Measurements from ENCODE around the gene RABGAP1L. TPM values are rescaled to one million over a fixed set of nuclear protein-coding genes. Genes with fewer than 3 reads are reported as not detected.
"Not testable (repeated sequence)": the region's sequence is repeated elsewhere in the genome, so short reads cannot be mapped to it uniquely, and the experiment has no call there.

Gene RABGAP1L
- total RNA-seq, 2 experiments from 2014 or later = 20.2 to 22.6 TPM

DNA sequence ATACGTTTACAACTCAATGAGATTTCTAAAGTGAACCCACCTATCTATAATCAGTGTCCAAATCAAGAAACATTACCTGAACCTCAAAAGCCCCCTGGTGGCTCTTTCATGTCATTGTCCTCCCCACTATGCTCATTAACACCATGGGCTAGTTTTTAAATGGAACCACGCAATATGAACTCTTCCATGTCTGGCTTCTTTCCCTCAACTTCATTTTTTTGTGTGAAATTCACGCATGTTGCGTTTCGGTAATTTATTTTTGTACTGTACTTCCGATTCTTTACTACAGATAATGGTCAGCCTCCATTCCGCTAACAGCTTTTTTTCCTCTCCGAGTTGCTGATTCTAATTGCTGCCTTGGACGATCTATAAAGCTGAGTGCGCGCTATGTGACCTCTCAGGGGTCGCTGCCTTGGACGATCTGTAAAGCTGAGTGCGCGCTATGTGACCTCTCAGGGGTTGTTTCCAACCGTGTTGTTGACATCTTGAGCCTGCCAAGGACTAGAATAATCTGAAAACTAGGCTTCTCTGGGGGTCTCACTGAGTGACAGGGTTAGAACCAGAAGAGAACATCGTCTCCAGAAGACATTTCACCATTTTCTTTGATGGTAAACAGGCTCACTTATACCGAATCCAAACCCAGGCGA is 839.4 kb downstream of the RABGAP1L start:
- peak; percentile 31 for DNase-seq
- Mint-ChIP-seq H3K36me3 (peaks cover 38% of the 10 kb centered on the region), H3K27me3 (no peaks in the 10 kb centered on the region), H3K4me3 (no peak overlapping the region), H3K27ac (no peak overlapping the region), H3K9me3 (no peaks in the 10 kb centered on the region), H3K4me1 (peaks cover 36% of the 10 kb centered on the region)

DNA sequence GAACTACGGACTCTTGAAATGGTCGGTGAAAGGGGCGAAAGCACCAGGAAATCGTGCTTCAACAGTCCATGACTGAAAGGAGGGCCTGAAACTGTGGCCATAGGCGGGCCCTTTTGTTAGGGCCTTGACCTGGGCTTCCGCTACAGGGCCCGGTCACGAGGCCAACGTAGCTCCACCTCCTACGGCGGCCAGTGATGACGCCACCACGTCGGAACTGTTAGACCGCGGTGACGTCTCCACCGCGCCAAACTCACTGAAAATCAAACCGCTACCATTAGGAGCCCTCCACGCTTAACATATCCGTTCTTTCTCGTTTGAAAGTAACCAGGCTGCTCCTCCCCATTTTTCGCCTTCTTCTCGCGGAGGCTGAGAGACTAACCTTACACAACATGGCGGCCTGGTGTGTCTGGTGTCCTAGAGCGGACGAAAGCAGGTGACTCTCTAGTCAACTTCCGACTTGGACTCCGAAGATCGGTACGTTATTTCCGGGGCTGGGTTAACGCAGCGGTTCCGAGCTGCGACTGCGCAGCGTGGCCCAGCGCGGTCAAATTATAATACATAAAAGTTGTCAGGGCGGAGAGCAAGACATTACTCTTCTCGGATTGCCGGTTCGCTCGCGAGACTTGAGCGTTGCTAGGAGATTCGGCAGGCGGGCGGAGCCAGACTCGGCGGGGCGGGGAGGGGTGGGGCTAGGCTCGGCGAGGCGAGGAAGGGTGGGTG is 840.1 kb downstream of the RABGAP1L start:
- peak; percentile 94 for DNase-seq
- no peaks in the 10 kb centered on the region for H3K9me3 Mint-ChIP-seq
- H3K27ac Mint-ChIP-seq = peak overlapping the region; percentile 93
- peaks cover 43% of the 10 kb centered on the region for H3K4me1 Mint-ChIP-seq
- no peak overlapping the region for H3K4me3 Mint-ChIP-seq
- H3K27me3 Mint-ChIP-seq = no peaks in the 10 kb centered on the region
- peaks cover 41% of the 10 kb centered on the region for H3K36me3 Mint-ChIP-seq

DNA sequence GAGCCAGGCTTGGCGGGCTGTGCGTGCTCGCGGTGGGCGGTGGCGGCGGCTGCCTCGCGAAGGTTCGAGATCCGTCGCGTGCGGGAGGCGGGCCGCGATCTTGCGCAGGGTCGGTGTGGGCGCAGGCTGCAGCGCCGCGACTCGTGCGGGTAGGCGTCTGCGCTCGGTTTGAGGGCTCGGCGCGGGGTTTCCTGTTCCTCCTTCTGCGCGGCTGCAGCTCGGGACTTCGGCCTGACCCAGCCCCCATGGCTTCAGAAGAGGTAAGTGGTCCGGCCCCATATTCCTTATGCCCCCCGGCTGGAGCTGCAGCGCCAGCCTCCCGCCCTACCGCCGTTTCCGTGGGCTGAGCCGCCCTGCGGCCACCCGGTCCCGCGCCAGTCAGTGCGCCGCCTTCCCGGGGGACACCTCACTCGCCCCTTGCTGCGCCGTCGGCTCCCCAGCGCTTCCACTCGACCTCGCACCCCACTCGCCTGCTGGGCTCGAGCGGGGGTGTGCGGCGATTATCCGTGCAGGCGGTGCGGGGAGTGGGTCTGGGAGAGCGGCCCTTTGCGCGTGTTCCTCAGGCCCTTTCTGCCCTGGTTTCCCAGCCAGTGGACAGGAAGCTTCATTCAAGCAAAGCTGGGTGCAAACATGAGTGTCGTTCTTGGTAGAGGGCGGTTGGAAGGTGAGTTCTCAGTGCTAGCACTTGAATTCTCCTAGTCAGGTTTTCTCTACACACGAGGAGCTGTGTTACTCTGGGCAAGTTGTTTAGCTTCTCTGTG is 840.8 kb downstream of the RABGAP1L start, which contains the start of gene CACYBP:
TSS of gene CACYBP (plus strand) at position 12 of the 761 bp plus-strand sequence. CDS start at position 246, 234 bp downstream.
- Mint-ChIP-seq H3K36me3 (peaks cover 45% of the 10 kb centered on the region), H3K4me3 (no peak within 1 kb of the TSS), H3K27me3 (no peaks in the 10 kb centered on the region), H3K9me3 (no peaks in the 10 kb centered on the region), H3K4me1 (peaks cover 45% of the 10 kb centered on the region), H3K27ac (peak within 1 kb of the TSS; percentile 93)
- no peak for DNase-seq

DNA sequence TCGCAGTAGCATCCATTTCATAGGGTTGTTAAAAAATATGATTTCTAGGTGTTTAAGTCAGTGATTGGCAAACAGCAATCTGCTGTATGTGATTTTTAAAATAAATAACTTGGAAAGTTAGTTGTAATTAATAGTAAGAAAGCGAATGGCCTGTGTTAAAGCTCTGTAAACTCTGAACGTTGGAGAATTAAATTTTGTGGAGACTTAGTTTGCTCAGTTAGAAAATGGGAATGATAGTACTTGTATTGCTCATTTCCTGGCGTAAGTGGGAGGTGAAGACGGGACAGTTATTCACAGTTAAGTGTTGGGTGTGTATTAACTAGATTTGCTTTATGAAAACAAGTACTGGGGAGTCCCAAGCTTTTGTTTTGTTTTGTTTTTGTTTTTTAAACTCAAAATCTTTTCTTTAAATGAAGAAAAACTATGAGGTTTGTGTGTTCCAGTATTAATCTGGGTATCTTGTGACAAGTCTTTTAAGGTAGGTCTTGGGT is 841.4 kb downstream of the RABGAP1L start:
- Mint-ChIP-seq H3K27ac (peak overlapping the region; percentile 93), H3K27me3 (no peaks in the 10 kb centered on the region), H3K36me3 (peaks cover 52% of the 10 kb centered on the region), H3K4me1 (peaks cover 51% of the 10 kb centered on the region), H3K9me3 (no peaks in the 10 kb centered on the region), H3K4me3 (no peak overlapping the region)
- DNase-seq = no peak

DNA sequence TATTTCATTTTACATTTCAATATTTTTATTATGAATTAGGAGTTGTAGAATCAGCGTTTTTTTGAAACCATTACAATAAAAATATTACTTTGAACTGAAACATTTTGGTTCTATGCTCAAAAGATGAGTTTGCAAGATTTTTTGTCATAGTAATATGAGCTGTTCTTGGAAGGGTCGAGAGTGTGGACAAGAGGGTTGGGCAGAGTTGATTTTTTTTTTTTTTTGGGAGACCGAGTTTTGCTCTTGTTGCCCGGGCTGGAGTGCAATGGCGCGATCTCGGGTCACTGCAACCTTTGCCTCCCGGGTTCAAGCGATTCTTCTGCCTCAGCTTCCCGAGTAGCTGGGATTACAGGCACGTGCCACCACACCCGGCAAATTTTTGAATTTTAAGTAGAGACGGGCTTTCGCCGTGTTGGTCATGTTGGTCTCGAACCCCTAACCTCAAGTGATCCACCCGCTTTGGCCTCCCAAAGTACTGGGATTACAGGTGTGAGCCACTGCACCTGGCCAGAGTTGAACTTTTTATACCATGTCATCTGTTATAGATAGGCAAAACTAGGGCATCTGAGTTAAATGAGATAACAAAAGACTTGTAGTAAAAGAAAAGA is 843.7 kb downstream of the RABGAP1L start:
- peaks cover 47% of the 10 kb centered on the region for H3K4me1 Mint-ChIP-seq
- no peak for DNase-seq
- H3K4me3 Mint-ChIP-seq = peak overlapping the region; percentile 53
- H3K36me3 Mint-ChIP-seq = peaks cover 44% of the 10 kb centered on the region
- H3K27ac Mint-ChIP-seq = peak overlapping the region; percentile 81
- no peaks in the 10 kb centered on the region for H3K27me3 Mint-ChIP-seq
- H3K9me3 Mint-ChIP-seq = no peaks in the 10 kb centered on the region

- peaks cover 50% of the 10 kb centered on the region for H3K4me1 Mint-ChIP-seq
- DNase-seq = no peak
- peaks cover 49% of the 10 kb centered on the region for H3K36me3 Mint-ChIP-seq
- H3K9me3 Mint-ChIP-seq = no peaks in the 10 kb centered on the region
- H3K27ac Mint-ChIP-seq = peak overlapping the region; percentile 81
- peak overlapping the region; percentile 53 for H3K4me3 Mint-ChIP-seq
- H3K27me3 Mint-ChIP-seq = no peaks in the 10 kb centered on the region
Observed at GRCh38 chr1:175003521-175003920, 844.2 kb downstream of the RABGAP1L start.

DNA sequence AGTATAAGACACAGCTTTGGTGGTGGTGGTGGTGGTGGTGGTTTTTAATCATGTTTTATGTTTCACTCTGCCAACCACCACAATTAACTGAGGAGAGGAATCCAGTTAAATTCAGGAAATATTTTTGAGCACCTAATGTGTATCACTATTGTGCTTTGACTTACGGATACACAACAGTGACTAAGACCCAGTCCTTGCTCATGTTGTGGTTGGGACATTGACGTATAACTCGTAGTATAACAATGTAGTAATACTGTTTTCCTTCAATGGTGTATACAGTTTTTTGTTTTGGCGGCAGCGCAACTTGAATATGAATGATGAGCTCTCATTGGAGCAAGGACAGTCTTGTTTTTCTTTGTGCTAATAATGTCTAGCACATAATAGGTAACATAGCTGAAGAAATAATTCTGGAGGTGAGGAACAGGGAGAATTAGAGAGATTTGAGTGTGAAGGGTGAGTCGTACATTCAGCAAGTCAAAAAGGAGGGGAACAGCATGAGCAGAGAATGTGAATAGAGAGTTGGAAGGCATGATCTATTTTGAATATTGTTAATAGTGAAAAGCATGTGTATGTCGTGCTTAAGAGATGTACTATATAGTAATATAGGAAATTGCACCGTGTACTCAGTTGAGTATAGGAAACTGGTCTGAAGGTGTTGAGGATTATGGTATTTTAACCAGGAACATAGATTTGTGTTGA is 845.9 kb downstream of the RABGAP1L start:
- Mint-ChIP-seq H3K27me3 (no peaks in the 10 kb centered on the region), H3K4me3 (peak overlapping the region; percentile 3), H3K27ac (peak overlapping the region; percentile 71), H3K9me3 (no peaks in the 10 kb centered on the region), H3K36me3 (peaks cover 55% of the 10 kb centered on the region), H3K4me1 (peaks cover 50% of the 10 kb centered on the region)
- no peak for DNase-seq

GRCh38 chr1:175009532-175009931 is 850.2 kb downstream of the RABGAP1L start:
- no peaks in the 10 kb centered on the region for H3K27me3 Mint-ChIP-seq
- H3K27ac Mint-ChIP-seq = peak overlapping the region; percentile 46
- H3K4me1 Mint-ChIP-seq = peaks cover 22% of the 10 kb centered on the region
- peaks cover 44% of the 10 kb centered on the region for H3K36me3 Mint-ChIP-seq
- no peaks in the 10 kb centered on the region for H3K9me3 Mint-ChIP-seq
- DNase-seq = no peak
- no peak overlapping the region for H3K4me3 Mint-ChIP-seq

DNA sequence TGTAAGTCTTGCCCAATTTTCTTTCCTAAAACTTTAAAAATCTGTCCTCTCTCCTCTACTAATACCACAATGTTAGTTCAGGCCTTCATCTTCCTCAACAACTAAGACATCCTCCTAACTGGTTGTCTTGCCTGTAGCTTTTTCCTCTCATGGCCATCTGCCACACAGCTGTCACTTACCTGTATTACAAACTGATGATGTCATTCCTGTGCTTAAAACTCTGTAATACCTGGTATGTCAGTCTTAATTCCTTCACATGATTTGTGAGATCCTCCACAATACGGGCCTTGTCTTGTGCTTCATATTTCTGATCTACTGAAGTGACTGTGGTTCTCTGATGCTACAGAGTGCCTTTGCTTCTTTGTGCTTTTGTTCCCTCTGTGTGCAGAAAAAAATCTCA is 854.1 kb downstream of the RABGAP1L start:
- H3K9me3 Mint-ChIP-seq = no peaks in the 10 kb centered on the region
- H3K27me3 Mint-ChIP-seq = no peaks in the 10 kb centered on the region
- H3K4me1 Mint-ChIP-seq = peaks cover 8% of the 10 kb centered on the region
- peaks cover 42% of the 10 kb centered on the region for H3K36me3 Mint-ChIP-seq
- H3K4me3 Mint-ChIP-seq = no peak overlapping the region
- H3K27ac Mint-ChIP-seq = peak overlapping the region; percentile 38
- DNase-seq = no peak

- Mint-ChIP-seq H3K27ac (peak overlapping the region; percentile 36), H3K27me3 (no peaks in the 10 kb centered on the region), H3K4me1 (peaks cover 13% of the 10 kb centered on the region), H3K36me3 (peaks cover 38% of the 10 kb centered on the region), H3K4me3 (no peak overlapping the region), H3K9me3 (no peaks in the 10 kb centered on the region)
- no peak for DNase-seq
Observed at GRCh38 chr1:175015243-175015642, 855.9 kb downstream of the RABGAP1L start.

- Mint-ChIP-seq H3K4me3 (no peak overlapping the region), H3K27ac (no peak overlapping the region), H3K36me3 (peaks cover 22% of the 10 kb centered on the region), H3K4me1 (peaks cover 31% of the 10 kb centered on the region), H3K27me3 (no peaks in the 10 kb centered on the region), H3K9me3 (peaks cover under 1% of the 10 kb centered on the region)
- no peak for DNase-seq
Observed at GRCh38 chr1:175019524-175019923, 860.2 kb downstream of the RABGAP1L start.

DNA sequence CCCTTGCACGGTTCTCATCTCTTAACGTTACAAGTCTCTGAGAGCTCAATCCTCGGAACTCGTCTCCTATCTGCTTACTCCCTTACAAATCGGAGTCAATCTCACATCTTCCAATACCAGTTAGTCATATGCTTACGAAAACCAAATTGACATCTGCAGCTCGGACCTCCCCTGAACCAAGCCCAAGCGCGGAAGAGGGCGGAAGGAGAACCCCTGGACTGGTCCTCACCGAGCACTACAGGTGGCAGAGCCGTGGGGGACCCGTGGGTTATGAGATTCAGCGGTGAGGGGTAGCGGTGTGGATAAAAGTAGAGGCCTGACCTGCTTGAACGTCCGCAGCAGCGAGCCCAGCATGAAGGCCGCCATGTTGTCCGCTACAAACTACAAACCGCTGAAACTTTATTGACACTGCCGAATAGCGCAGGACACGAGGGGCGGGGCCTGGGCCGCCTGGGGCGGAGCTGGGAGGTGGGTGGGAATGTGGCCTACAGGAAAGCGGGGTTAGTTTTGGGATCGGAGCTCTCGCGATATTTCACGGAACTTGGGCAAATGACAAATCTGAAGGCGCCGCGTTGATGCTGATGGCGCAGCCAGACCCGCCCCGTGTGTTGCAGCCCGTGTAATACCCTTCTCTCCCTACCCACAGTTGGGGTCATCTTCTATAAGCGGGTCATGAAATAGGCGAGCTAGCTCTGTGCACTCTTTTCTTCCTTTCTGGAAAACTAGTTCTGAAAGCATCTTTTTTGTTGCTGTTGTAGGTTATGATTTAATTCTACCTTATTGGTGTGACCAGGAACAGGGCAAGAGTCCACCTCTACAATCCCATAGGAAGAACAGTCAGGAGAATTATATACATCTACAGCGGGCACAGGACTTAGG is 864.0 kb downstream of the RABGAP1L start, which contains the start of gene MRPS14:
TSS of gene MRPS14 (minus strand) at position 383 of the 879 bp plus-strand sequence. CDS start at position 366, 17 bp downstream.
- DNase-seq = peak; percentile 97
- H3K4me3 Mint-ChIP-seq = peak within 1 kb of the TSS; percentile 94
- H3K9me3 Mint-ChIP-seq = peaks cover 4% of the 10 kb centered on the region
- peaks cover 23% of the 10 kb centered on the region for H3K4me1 Mint-ChIP-seq
- H3K27ac Mint-ChIP-seq = peak within 1 kb of the TSS; percentile 85
- H3K36me3 Mint-ChIP-seq = peaks cover 10% of the 10 kb centered on the region
- no peaks in the 10 kb centered on the region for H3K27me3 Mint-ChIP-seq

- Mint-ChIP-seq H3K4me3 (peak overlapping the region; percentile 94), H3K27ac (peak overlapping the region; percentile 85), H3K4me1 (peaks cover 22% of the 10 kb centered on the region)
- not testable (repeated sequence) for H3K9me3 Mint-ChIP-seq, H3K36me3 Mint-ChIP-seq, DNase-seq, H3K27me3 Mint-ChIP-seq
Observed at GRCh38 chr1:175023922-175024242, 864.6 kb downstream of the RABGAP1L start.

Data from activated naive CD8-positive, alpha-beta T cell treated with anti-CD3 and anti-CD28 coated beads for 36 hours (primary cell).